ENCODE measurements around the gene TAF3.
"Not testable (repeated sequence)": the region's sequence is repeated elsewhere in the genome, so short reads cannot be mapped to it uniquely, and the experiment has no call there.

Gene TAF3, protein sequence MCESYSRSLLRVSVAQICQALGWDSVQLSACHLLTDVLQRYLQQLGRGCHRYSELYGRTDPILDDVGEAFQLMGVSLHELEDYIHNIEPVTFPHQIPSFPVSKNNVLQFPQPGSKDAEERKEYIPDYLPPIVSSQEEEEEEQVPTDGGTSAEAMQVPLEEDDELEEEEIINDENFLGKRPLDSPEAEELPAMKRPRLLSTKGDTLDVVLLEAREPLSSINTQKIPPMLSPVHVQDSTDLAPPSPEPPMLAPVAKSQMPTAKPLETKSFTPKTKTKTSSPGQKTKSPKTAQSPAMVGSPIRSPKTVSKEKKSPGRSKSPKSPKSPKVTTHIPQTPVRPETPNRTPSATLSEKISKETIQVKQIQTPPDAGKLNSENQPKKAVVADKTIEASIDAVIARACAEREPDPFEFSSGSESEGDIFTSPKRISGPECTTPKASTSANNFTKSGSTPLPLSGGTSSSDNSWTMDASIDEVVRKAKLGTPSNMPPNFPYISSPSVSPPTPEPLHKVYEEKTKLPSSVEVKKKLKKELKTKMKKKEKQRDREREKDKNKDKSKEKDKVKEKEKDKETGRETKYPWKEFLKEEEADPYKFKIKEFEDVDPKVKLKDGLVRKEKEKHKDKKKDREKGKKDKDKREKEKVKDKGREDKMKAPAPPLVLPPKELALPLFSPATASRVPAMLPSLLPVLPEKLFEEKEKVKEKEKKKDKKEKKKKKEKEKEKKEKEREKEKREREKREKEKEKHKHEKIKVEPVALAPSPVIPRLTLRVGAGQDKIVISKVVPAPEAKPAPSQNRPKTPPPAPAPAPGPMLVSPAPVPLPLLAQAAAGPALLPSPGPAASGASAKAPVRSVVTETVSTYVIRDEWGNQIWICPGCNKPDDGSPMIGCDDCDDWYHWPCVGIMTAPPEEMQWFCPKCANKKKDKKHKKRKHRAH

DNA sequence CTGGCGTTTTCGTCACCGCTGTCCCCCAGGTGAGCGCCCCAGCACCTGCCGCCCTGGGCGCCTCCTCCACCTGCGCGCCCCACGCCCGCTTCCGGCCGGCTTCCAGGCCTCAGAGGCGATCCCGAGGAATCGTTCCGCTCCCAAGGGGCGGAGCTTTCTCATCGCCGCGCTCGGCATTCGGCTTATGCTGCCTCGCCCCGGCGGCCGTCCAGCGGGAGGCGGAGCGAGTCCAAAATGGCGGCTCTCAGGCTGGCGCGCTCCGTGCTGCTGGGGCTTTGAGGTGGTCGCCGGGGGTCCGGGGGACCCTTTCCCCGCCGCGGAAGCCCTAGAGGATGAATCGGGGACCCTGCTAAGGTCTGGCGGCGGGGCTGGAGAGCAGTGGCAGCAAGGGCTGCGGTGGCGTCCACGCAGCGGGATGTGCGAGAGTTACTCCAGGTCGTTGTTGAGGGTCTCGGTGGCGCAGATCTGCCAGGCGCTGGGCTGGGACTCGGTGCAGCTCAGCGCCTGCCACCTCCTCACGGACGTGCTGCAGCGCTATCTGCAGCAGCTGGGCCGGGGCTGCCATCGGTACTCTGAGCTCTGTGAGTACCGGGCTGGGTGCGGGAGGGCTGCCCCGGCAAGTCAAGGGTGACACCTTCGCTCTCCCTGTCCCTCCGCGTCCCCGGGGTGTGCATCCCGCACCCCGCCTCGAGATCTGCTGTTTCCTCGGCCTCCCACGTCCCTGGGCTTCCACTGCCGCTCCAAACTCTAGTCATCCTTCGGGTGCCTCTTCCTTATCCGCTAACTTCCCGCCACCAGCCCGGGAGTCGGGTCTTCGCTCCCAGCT is at the start of gene TAF3:
Gene TAF3 (plus strand): TSS at position 211 of the 826 bp plus-strand sequence. CDS start 205 bp downstream, at position 416.
- Histone ChIP-seq H3K27me3 (ENCODE audit: control insufficient read depth, insufficient read depth, low read length) (no peaks in the 10 kb centered on the region), H3K4me1 (ENCODE audit: control insufficient read depth, insufficient read depth, low read length) (no peaks in the 10 kb centered on the region), H3K4me3 (ENCODE audit: low read length) (peak within 1 kb of the TSS; percentile 84), H3K36me3 (ENCODE audit: control insufficient read depth, insufficient read depth, low read length) (no peaks in the 10 kb centered on the region), H3K9me3 (ENCODE audit: control insufficient read depth, low read length) (no peaks in the 10 kb centered on the region), H3K9ac (ENCODE audit: low read length) (peak within 1 kb of the TSS; percentile 73)

DNA sequence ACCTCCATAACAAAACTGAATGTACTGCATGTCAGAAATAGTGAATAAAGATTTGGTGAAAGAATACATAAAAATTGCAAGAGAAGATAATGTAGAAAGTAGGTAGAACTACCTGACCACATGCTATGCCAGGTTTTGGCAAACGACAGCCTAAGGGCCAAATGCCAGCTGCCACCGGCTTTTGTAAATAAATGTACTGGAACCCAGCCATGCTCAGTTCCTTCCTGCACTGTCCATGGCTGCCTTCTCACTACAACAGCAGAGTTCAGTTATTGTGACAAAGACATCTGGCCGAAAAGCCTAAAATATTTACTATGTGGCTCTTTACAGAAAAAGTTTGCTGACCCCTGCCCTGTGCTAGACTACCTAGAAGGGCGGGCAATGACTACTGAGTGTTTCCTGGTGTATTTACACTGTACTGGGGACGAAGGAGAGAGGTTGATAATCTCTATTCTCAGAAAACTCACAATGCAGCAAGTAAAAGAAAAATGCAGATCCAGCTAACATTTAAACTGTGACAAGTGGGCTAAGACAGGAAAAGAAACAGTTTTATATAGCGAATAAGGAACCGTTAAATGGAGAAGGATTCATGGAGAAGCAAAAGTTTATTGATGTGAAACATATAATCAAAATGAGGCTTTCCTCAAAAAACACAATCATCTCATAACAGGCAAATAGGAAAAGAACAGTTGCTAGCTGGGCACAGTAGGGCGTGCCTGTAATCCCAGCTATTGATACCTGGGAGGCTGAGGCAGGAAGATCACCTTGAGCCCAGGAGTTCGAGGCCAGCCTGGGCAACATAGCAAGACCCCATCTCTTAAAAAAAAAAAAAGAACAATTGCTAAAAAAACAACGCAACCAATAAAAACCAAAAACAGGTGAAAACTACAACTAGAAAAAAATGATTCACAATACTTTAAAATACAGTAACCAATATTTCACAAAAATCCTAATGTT is 44.2 kb upstream of the TAF3 start:
- Histone ChIP-seq H3K36me3 (ENCODE audit: control insufficient read depth, insufficient read depth, low read length) (no peaks in the 10 kb centered on the region), H3K4me1 (ENCODE audit: control insufficient read depth, insufficient read depth, low read length) (peaks cover 3% of the 10 kb centered on the region), H3K9me3 (ENCODE audit: control insufficient read depth, low read length) (no peaks in the 10 kb centered on the region), H3K9ac (ENCODE audit: low read length) (no peak overlapping the region), H3K27me3 (ENCODE audit: control insufficient read depth, insufficient read depth, low read length) (no peaks in the 10 kb centered on the region), H3K4me3 (ENCODE audit: low read length) (no peak overlapping the region)

DNA sequence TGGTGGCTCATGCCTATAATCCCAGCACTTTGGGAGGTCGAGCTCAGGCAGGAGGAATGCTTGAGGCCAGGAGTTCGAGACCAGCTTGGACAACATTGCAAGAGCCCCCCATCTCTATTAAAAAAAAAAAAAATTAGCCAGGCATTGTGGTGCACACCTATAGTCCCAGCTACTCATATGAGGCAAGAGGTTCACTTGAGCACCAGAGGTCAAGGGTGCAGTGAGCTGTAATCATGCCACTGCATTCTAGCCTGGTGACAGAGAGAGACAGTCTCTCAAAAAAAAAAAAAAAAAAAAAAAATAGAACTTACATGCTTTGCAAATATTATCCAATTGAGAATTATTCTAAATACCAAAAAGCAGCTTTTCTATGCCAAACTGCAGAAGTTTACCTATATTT is 41.5 kb upstream of the TAF3 start:
- H3K4me1 ChIP-seq (ENCODE audit: control insufficient read depth, insufficient read depth, low read length), result peaks cover 3% of the 10 kb centered on the region
- peaks cover 7% of the 10 kb centered on the region for H3K36me3 ChIP-seq (ENCODE audit: control insufficient read depth, insufficient read depth, low read length)
- H3K9ac ChIP-seq (ENCODE audit: low read length), result no peak overlapping the region
- no peaks in the 10 kb centered on the region for H3K9me3 ChIP-seq (ENCODE audit: control insufficient read depth, low read length)
- no peaks in the 10 kb centered on the region for H3K27me3 ChIP-seq (ENCODE audit: control insufficient read depth, insufficient read depth, low read length)
- no peak overlapping the region for H3K4me3 ChIP-seq (ENCODE audit: low read length)

DNA sequence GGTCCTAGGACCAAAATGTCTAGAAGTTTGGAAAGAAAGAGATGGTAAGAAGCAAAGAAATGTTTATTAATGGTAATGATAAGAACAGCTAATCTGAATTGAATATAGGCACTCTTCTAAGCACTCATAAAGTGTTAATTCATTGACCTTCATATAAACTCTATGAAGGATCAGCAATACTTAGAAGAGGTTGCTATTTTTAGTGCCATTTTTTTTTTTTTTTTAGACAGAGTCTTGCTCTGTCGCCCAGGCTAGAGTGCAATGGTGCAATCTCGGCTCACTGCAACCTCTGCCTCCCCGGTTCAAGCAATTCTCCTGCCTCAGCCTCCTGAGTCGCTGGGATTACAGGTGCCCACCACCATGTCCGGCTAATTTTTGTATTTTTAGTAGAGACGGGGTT is 36.1 kb upstream of the TAF3 start:
- H3K27me3 ChIP-seq (ENCODE audit: control insufficient read depth, insufficient read depth, low read length); H3K9me3 ChIP-seq (ENCODE audit: control insufficient read depth, low read length); H3K4me1 ChIP-seq (ENCODE audit: control insufficient read depth, insufficient read depth, low read length); H3K36me3 ChIP-seq (ENCODE audit: control insufficient read depth, insufficient read depth, low read length); H3K9ac ChIP-seq (ENCODE audit: low read length); H3K4me3 ChIP-seq (ENCODE audit: low read length): not testable (repeated sequence)

DNA sequence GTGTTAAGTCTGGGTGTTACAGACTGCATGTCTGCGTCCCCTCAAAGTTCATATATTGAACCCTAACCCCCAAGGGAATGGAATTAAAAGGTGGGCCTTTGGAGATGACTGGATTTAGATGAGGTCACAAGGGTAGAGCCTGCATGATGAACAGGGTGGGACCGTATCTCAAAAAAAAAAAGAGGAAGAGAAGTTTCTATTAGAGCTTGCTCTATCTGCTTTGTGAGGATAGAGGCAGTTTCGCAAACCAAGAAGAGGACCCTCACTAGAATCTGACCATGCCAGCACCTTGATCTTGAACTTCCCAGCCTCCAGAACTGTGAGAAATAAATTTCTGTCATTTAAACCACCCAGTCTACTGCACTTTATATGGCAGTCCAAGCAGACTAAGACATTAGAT is 31.9 kb upstream of the TAF3 start:
- Histone ChIP-seq H3K9me3 (ENCODE audit: control insufficient read depth, low read length) (no peaks in the 10 kb centered on the region), H3K9ac (ENCODE audit: low read length) (no peak overlapping the region), H3K27me3 (ENCODE audit: control insufficient read depth, insufficient read depth, low read length) (no peaks in the 10 kb centered on the region), H3K4me1 (ENCODE audit: control insufficient read depth, insufficient read depth, low read length) (peaks cover 4% of the 10 kb centered on the region), H3K4me3 (ENCODE audit: low read length) (no peak overlapping the region), H3K36me3 (ENCODE audit: control insufficient read depth, insufficient read depth, low read length) (no peaks in the 10 kb centered on the region)

DNA sequence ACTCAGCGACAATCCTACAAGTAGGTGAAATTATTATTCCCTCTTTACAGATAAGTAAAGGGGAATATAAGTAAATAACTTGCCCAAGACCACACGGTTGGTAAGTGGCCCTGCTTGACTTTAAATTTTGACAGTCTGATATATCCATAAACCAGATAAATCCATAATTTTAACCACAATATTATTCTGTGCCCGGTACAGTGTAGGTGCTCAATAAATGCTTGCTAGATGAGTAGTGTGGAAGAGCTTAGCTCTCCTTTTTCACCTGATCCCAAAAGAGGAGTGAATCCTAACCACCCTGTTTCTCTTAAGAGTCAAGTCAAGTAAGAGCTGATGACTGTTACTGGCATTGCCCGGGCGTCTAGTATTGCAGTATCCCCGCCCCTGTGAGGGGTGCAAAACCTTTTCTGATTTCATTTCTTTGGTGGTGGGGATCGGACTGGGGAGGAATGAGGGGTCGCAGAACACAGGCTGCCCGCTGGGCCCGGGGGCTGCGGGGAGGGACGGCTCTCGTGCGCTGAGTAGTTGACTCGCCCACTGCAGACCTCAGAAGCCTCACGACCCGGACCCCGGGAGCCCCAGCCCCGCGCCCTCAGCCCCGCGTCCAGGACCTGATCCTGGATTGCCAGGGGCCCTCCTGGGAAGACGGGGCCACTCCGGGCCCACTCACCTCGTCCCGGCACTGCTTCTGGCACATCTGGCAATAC is 31.0 kb upstream of the TAF3 start:
- H3K4me3 ChIP-seq (ENCODE audit: low read length), result peak overlapping the region; percentile 47
- H3K4me1 ChIP-seq (ENCODE audit: control insufficient read depth, insufficient read depth, low read length), result peaks cover 4% of the 10 kb centered on the region
- peak overlapping the region; percentile 84 for H3K9ac ChIP-seq (ENCODE audit: low read length)
- no peaks in the 10 kb centered on the region for H3K9me3 ChIP-seq (ENCODE audit: control insufficient read depth, low read length)
- H3K27me3 ChIP-seq (ENCODE audit: control insufficient read depth, insufficient read depth, low read length), result no peaks in the 10 kb centered on the region
- no peaks in the 10 kb centered on the region for H3K36me3 ChIP-seq (ENCODE audit: control insufficient read depth, insufficient read depth, low read length)

DNA sequence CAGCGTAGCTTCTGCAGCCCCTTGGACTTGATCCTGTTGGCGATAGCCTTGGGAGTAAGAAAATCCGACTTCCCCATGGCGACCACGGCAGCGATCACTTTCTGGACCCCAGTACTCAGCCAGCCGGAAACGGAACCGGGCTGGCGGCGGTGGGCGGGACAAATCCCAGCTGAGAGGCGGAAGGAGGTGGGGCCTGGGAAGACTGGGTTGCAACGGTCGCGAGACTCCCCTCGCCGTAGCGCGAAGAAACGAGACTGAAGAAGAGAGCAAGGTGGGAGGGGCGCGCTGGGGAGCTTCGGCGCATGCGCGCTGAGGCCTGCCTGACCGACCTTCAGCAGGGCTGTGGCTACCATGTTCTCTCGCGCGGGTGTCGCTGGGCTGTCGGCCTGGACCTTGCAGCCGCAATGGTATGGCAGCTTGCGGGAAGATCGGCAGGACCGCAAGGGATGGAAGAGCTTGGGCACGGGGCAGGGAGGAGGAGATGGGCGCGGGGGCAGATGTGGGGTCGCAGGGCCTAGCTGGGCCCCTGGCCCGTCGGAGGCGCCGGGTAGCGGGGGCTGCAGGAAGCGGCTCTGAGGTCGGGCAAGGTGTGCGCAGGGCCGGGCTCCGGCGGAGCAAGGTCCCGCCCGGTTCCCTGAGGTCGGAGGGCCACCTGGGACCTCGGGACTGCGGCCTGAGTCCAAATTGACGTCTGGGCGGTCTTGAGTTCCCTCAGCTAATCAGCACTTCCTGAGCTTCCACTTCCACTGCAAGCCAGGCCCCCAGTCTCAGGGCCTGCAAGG is 30.3 kb upstream of the TAF3 start, which contains the start of the genes ATP5F1C and KIN:
Gene ATP5F1C (plus strand): TSS at position 321 of the 782 bp plus-strand sequence. CDS start 31 bp downstream, at position 352.
Gene KIN (minus strand): TSS at position 137 of the 782 bp plus-strand sequence. CDS start 60 bp downstream, at position 77.
- Histone ChIP-seq H3K27me3 (ENCODE audit: control insufficient read depth, insufficient read depth, low read length) (no peaks in the 10 kb centered on the region), H3K9me3 (ENCODE audit: control insufficient read depth, low read length) (no peaks in the 10 kb centered on the region), H3K4me1 (ENCODE audit: control insufficient read depth, insufficient read depth, low read length) (peaks cover 4% of the 10 kb centered on the region), H3K36me3 (ENCODE audit: control insufficient read depth, insufficient read depth, low read length) (no peaks in the 10 kb centered on the region), H3K9ac (ENCODE audit: low read length) (peak within 1 kb of the TSS; percentile 84), H3K4me3 (ENCODE audit: low read length) (peak within 1 kb of the TSS; percentile 47)

DNA sequence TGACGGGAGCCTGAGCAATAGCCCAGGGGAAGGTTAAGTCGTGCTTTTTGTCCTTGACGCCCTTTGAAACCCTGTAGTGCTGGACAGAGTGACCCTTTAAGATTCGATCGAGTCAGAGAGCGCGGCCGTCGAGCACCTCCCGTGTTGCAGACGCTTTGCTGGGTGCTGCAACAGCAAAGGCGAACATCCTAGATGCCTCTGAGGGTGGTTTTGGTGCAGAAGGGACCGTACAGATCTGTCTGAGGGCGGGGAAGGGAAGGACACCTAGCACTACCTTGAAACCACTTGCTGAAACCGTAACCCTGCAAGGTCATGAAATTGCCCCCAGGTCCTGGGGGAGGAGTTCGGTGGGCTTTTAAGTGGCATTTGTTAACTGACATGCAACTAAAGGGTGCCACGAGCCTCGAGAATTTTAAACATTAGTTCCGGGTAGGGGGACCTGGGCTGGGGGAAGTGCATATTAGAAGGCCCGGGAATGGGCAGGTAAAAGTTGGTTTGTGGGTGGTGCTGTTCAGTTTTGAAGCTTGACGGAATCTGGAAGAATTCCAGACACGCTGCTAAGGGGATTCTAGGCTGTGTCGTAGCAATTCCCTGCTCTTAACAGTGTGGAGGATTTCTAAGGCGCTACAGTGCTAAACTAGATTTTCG is 29.5 kb upstream of the TAF3 start:
- peaks cover 4% of the 10 kb centered on the region for H3K4me1 ChIP-seq (ENCODE audit: control insufficient read depth, insufficient read depth, low read length)
- no peaks in the 10 kb centered on the region for H3K9me3 ChIP-seq (ENCODE audit: control insufficient read depth, low read length)
- peak overlapping the region; percentile 47 for H3K4me3 ChIP-seq (ENCODE audit: low read length)
- H3K9ac ChIP-seq (ENCODE audit: low read length), result peak overlapping the region; percentile 84
- H3K36me3 ChIP-seq (ENCODE audit: control insufficient read depth, insufficient read depth, low read length), result no peaks in the 10 kb centered on the region
- no peaks in the 10 kb centered on the region for H3K27me3 ChIP-seq (ENCODE audit: control insufficient read depth, insufficient read depth, low read length)

DNA sequence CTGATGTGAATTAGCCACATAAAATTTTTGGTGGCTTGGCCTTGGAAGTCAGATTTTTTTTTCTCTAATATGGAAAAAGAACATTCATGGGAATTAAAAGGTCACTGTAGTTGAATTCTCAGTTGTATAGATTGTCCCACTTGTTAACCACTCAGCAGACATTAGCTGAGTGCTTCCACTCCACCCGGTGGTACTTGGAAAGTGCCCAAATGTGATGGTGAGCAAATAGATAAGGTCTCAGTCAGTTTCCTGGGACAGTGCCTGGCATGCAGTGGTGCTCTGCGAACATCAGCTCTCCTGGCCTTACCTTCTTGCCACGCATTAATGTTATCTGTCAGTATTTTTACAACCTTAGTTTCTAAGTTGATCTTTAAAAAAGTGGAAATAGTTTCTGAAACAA is 28.9 kb upstream of the TAF3 start:
- Histone ChIP-seq H3K4me3 (ENCODE audit: low read length) (peak overlapping the region; percentile 47), H3K4me1 (ENCODE audit: control insufficient read depth, insufficient read depth, low read length) (peaks cover 4% of the 10 kb centered on the region), H3K36me3 (ENCODE audit: control insufficient read depth, insufficient read depth, low read length) (no peaks in the 10 kb centered on the region), H3K27me3 (ENCODE audit: control insufficient read depth, insufficient read depth, low read length) (no peaks in the 10 kb centered on the region), H3K9ac (ENCODE audit: low read length) (peak overlapping the region; percentile 84), H3K9me3 (ENCODE audit: control insufficient read depth, low read length) (no peaks in the 10 kb centered on the region)
